RKO (cell line): ENCODE results near the gene GXYLT2.
A peak's percentile ranks its signal among the peaks of the same experiment; 100 is the strongest.
"Not testable (repeated sequence)": the region's sequence is repeated elsewhere in the genome, so short reads cannot be mapped to it uniquely, and the experiment has no call there.

ENCODE experiments used
- DNase-seq: peaks from one replicate; pipeline ENCODE4 v3.0.0-alpha.2; 2016; ENCODE audit warnings: low spot score

GXYLT2 gene

DNA sequence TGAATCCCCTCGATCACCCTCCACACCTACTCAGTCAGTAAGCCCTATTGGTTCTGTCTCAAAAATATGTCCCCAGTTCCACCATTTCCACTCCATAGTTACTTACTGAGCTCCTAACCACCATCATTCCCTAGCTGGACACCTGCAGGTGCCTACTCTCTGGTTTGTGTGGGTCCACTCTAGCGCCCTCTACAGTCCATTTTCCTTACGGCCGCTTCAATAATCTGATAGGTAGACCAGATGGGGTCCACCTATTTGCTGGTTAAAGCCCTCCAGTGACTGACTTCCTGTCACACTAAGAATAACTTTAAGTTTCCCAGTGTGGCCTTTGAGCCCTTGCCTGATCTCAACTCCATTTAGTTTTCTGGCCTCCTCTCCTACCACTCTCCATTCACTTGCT lies 5.0 kb downstream of the GXYLT2 start:
- DNase-seq: no peak

GRCh38 chr3:72894976-72895552 lies 7.2 kb downstream of the GXYLT2 start:
- no peak for DNase-seq

- DNase-seq: no peak
These were observed 9.3 kb downstream of the GXYLT2 start for GRCh38 chr3:72896996-72897757.

- DNase-seq: no peak
These were observed 9.8 kb downstream of the GXYLT2 start for GRCh38 chr3:72897758-72898007.

DNA sequence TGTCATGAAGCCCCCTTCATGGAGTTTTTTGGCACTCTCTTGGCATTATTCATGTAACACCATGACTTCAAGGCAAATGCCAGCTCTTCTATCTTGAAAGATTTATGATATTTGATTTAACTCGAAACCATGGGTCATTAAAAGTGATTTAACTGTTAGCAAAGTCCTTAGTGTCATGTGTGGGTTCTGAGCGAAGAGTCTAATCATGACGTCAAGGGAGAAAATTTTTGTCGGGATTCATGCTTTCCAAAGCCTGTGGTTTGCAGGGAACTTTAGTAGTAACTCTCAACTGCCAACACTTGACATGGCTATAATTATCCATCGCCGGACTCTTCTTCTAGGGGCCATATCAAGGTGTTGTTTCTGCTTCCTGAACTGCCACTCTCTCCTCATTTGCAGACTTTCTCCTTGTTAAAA lies 11.5 kb downstream of the GXYLT2 start:
- DNase-seq: no peak

DNA sequence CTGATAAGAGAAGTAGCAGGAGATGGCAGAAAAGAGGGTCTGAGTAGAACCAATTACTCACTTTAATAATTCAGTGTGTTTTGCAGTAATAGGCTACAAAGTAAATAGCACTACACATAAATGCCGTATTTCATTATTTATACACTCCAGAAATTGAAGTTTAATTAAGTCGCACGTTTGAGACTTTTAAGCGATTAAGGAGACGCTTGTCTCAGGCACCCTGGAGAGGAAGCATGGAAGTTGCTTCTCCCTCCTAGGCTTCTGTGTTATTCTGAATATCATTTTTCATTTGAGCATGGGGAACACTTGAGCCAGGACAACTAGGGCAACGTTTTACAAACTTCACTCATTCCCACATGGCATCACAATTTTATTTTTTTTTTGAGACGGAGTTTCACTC lies 12.2 kb downstream of the GXYLT2 start:
- no peak for DNase-seq

DNA sequence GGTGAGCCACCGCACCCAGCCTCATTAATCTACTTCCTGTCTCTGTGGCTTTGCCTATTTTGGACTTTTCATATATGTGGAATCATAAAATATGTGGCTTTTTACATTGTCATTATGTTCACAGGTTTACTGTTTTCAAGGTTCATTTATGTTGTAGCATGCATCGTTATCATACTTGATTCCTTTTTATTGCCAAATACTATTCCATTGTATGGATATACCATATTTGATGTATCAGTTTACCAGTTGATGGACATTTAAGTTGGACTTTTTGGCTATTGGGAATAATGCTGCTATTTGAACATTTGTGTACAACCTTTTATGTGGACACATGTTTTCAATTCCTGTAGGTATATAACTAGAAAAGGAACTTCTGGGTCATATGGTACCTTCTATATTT lies 14.0 kb downstream of the GXYLT2 start:
- no peak for DNase-seq

DNA sequence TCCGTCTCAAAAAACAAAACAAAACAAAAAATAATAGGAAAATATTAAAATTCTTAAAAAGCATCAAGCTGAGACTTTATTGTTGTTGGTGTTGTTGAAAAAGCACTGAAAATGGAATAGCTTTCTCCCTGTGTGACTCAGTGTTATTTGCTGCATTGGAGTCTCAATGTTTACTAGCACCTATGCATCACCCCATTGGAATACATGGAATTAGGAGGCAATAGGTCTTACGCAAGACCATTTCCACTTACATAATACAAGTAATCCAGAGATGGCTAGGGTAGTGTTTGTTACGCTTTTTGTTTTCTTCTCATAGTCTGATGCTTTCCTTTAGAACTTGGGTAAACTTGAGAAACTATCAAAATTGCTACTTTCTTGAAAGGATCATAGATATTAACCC lies 15.2 kb downstream of the GXYLT2 start:
- peak; percentile 67 for DNase-seq

- DNase-seq: no peak
These were observed 16.3 kb downstream of the GXYLT2 start for GRCh38 chr3:72904163-72904562.

- no peak for DNase-seq
These were observed 18.3 kb downstream of the GXYLT2 start for GRCh38 chr3:72906154-72906553.

DNA sequence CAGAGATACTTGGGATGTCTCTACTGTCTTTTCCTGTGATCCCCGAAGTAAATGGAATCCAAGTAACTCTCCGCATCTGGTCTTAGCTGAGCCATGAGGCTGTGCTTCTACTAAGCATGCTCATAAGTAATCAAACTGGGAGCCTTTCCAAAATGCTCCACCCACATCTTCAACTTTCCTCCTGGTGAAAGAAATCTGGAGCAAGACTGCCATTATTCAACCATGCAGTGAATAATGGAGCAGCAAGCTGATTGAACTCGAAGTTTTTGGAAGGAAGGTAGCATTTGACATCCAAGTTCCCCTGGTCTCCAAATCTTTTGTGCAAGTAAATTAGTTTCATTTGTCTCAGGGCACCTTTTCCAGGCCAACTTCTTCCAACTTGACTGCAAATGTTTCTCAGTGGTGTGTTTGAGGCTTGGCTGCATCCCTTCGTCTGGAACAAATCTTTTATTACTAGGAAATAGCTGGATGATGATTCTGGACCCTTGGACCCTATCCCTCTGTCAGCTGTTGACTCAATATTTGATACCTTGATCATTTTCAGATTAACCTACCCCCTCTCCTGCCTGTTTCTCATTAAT lies 19.4 kb downstream of the GXYLT2 start:
- no peak for DNase-seq

DNA sequence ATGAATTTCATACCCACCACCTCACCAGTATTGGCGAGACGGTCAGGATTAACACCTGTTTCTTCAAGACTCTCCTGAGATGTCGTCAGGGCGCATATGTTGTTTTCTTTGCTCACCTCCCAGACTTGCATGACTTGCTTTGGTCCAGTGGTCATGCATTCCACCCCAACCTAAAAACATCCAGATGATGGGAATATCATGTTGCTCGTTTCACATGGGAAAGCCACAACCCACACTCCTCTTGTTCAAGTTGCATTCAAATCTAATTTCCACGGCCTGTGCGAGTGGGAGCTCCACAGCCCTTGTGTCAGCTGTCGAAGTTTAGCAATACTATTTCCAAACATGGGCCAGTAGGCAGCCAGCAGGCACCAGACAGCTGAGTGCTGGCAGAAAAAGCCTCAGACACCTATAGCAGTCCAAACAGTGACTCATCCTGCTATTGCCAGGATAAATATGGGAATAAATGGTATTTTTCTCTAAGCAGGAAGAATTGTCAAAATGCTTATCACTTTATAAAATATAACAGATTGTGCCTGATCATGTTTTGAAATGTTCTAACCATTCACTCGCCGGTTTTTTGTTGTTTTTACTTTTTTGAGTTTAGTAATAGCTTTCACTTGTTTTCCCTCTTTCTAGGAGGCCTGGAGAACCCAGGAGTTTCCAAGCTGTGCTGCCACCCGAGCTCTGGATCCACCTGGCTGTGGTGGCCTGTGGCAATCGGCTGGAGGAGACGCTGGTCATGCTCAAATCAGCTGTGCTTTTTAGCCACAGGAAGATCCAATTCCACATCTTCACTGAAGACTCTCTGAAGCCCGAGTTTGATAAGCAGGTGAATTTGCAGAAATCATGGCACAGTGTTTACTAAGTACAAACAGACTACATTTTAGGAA lies 20.1 kb downstream of the GXYLT2 start:
- DNase-seq: no peak

DNA sequence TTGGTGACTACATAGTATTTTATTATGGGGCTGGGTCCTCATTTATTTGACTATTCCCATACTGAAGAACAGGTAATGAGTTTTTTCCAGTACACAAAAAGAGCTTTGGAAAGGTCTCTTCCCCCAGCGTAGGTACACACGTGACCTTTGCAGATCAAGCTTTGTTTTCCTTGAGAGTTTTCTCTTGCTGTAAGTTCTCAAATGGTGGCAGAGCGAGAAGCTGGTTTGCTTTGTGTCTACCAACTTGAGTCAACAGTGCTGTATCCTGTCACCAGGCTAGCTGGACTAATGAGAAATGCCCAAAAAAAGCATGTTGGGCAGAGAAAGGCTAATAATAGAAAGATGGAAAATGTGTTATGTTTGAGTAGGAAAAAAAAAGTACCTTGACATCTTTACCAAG lies 21.7 kb downstream of the GXYLT2 start:
- DNase-seq: no peak

DNA sequence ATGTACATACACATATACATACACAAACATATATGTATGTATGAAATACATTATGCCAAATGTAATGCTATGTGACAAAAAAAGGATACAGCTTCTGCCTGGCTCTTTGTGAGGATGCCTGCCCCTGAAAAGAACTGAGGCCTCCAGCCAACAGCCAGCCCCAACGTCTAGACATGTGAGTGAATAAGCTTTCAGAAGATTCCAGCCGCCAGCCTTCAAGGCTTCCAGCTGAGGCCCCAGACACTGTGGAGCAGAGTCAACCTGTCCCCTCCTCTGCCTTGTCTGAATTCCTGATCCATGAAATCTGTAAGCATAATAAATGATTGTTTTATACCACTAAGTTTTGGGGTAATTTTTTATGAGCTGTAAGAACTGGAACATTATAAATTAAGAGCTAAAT lies 24.7 kb downstream of the GXYLT2 start:
- DNase-seq: no peak

- no peak for DNase-seq
These were observed 26.5 kb downstream of the GXYLT2 start for GRCh38 chr3:72914383-72914782.

GRCh38 chr3:72916250-72916649 lies 28.4 kb downstream of the GXYLT2 start:
- no peak for DNase-seq

DNA sequence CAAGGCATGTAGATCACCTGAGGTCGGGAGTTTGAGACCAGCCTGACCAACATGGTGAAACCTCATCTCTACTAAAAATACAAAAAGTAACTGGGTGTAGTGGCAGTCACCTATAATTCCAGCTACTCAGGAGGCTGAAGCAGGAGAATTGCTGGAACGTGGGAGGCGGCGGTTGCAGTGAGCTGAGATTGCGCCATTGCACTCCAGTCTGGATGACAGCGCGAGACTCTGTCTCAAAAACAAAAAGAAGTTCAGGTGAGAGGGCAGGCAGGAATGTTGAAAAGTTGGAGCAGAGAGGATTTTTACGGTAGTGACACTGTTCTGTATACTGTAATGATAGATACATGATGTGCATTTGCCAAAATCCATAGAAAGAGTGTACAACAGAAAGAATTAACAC lies 31.7 kb downstream of the GXYLT2 start:
- no peak for DNase-seq

DNA sequence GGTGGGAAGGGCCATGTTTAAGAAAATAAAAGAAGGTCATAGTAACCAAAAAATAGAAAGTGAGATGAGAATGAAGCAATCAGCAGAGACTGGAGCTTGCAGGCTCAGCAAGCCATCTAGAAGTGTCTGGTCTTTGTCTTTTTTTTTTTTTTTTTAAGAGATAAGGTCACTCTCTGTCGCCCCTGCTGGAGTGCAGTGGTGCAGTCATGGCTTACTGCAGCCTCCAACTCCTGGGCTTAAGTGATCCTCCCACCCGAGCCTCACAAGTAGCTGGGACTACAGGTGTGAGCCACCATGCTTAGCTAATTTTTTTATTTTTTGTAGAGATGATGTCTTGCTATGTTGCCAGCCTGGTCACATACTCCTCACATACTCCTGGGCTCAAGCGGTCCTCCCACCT lies 36.2 kb downstream of the GXYLT2 start:
- no peak for DNase-seq

DNA sequence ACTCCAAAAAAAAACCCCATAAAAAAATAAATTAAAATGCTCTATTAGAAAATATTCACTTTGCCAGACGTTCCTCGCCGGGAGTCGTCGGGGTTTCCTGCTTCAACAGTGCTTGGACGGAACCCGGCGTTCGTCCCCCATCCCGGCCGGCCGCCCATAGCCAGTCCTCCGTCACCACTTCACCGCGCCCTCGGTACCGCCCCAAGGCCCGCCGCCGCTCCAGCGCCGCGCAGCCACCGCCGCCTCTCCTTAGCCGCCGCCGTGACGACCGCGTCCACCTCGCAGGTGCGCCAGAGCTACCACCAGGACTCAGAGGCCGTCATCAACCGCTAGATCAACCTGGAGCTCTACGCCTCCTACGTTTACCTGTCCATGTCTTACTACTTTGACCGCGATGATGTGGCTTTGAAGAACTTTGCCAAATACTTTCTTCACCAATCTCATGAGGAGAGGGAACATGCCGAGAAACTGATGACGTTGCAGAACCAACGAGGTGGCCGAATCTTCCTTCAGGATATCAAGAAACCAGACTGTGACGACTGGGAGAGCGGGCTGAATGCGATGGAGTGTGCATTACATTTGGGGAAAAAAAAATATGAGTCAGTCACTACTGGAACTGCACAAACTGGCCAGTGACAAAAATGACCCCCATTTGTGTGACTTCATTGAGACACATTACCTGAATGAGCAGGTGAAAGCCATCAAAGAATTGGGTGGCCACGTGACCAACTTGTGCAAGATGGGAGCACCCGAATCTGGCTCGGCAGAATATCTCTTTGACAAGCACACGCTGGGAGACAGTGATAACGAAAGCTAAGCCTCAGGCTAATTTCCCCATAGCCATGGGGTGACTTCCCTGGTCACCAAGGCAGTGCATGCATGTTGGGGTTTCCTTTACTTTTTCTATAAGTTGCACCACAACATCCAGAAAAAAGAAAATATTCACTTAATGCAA lies 41.2 kb downstream of the GXYLT2 start:
- not testable (repeated sequence) for DNase-seq

DNA sequence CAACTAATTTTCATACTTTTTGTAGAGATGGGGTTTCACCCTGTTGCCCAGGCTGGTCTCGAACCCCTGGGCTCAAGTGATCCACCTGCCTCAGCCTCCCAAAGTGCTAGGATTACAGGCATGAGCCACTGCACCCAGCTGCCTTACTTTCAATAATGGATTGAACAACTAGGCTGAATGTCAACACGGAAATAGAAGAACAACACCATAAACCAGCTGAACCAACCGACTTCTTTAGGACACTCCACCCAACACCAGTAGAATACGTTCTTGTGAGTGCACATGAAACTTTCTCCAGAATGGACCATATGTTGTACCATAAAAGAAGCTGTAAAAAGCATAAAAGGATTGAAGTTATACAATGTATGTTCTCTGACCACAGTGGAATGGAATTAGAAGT lies 42.9 kb downstream of the GXYLT2 start:
- DNase-seq: no peak

DNA sequence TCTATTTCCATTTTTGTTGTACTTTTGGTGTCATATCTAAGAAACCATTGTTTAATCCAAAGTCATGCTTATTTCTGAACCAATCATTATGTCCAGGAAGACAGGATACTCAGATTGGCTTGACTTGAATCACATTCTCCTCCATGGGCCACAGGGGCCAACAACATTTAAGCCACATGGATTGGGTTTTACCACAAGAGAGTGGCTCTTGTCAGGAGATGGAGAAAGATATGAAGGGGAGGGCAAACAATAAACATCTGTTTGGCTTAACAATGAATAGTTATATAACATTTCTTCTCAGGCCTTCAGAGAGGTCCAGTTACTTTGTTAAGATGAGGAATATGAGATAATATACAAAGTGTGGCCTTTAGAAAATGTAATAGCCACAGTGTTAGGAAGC lies 44.6 kb downstream of the GXYLT2 start:
- no peak for DNase-seq
